ENCODE results near the gene PNPLA2.

PNPLA2 gene

DNA sequence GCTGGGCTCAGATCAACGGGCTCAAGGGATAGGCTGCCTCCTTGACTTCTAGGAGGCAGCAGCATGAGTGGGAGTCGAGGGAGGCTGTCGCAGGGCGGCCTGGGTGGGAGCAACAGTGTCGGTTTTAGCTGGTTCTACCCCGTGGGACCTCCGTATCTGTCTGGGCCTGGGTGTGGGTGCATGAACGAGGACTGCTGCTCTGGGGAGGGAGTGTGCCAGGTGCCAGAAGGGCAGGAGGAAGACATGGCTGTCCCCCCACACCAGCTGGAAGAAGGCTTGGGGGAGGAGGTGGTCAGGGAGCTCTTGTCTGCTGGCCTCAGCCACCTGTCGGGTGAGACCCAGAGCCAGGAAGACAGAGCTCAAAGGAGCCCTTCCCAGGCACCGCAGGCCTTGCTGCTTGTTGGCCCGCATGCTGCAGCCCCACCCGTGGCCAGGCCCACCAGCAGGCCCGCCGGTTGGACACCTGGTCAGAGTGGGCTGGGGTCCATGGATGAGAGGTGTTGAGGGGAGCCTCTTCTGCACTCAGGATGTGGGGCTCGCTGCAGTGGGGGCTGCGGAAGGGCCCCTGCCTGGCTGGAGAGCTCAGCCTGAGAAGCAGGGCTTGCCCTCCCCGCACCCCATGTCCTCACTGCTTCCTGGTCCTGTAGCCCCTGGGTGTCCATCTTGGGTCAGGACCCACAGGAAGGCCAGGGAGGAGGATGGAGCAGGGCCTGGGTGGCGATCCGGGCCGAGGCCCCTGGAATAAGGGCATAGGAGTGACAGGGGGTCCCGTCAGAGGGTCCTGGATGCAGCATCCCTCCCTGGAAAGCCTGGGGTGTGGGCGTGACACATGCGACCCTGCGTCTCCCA, 32.3 kb upstream of the PNPLA2 start:
- no peak for FAIRE-seq
- DNase-seq (ENCODE audit: low spot score) = no peak

DNA sequence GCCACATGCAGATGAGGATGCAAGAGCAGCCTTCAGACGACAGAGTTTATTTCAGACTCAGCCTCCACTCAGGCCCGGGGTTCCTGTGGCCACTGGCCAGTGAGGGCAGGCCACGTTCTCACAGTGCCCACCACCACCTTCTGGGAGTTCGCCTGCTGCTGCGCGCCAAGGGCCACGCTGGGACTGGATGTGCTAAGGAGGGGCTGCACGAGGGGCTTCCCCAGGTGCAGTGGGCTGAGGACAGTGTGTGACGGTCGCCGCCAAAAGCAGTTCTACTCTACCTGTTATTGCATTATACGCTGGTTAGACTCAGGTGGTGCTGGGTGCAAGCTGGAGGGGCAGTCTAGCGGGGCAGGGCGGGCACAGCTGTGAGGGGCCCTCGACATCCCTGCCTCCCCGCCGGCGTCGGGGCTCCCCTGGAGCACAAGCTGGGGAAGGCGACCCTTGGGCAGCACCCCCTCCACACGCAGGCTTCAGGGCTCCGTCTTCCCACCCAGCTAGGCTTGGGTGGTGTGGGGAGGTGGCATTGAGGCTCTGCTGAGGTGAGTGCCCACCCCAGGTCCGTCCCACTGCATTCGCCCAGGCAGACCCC, 31.5 kb upstream of the PNPLA2 start:
- DNase-seq (ENCODE audit: low spot score) = no peak
- no peak for FAIRE-seq

DNA sequence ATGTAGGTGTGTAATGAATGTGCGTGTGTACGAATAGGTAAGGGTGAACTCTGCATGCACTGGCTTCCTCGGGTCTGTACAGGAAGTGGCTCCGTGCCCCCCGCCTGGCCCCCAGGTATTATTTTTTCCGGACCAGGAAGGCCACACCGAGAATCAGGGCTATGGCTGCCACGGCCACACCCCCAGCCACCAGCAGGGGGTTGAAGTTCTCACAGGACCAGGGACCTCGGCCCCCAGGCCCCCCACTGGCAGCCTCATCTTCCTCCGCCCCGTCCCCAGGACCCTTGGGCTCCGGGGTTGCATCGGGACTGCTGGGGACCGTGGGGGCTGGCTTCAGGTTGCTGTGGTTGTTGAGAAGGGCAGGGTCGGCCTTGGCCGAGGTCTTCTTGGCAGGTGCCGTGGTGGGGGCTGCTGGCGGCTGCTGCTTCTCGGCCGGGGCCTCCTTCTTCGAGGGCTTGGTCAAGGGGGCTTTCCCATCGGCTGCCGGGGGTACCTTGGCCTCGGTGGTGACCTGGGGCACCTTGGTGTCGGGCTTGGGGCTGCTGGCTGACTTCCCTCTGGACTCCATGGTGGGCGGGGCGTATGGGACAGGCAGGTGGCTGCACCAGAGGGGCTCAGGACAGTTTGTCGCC, 30.6 kb upstream of the PNPLA2 start:
- FAIRE-seq (no peak), DNase-seq (ENCODE audit: low spot score) (no peak)

DNA sequence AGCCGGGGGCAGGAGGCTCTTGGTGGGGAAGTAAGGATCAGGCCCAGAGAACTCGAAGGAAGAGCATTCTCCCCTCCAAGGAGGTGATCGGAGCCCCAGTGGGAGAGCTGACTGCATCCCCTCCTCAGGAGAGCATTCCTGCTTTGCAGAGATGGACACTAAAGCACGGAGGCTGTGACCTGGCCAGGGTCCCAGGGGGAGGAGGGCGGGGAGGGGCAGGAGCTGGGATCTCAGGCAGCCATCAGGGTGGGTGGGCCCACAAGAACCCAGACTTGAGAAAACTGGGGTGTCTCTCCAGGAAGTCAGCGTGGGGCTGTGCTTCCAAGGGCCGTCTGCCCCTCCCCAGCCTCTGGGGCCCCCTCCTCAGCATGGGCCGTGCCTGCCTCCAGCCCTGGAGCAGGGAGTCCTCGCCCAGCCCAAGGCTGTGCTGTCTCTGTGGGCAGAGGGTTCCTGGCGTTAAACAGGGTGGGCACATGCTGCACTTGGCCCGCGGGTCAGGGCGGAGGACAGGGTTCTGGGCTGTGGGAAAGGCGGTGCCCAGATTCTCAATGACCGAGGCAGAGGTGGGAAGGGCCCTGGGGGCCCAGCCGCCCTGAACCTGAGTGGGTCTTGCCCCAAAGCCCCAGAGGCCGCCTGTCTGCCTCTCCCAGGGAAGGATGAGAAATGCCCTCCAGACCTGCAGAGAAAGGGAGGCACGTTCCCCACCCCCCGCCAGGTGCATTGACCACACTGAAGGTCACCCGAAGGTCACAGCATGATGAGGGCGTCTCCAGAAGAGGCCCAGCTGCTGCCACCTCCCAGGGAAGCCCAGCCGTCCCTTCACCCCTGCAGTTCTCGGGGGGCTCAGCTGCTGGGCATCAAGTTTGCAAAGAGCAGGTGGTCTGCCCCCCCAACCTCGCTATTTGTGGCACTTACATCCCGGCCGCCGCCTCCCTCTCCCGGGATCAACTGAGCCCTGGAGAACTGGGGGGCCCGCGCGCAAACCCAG, 29.5 kb upstream of the PNPLA2 start:
- FAIRE-seq = no peak
- no peak for DNase-seq (ENCODE audit: low spot score)

DNA sequence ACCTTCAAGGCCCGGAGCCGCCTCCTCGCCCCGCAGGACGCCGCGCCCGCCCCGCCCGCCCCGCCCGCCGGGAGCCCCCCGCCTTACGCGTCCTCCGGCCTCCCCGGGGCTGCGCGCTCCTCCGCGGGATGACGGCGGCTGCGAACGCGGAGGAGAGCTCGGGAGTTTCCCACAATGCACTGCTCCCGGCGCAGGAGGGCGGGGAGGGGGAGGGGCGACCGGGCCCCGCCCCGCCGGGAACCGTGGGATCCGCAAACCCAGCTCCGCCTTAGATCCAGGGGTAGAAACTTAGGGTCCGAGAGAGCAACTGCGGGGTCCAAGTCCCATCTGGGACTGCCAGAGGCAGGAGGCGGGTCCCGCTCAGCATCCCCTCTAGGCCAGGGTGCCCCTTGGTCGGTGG, 28.8 kb upstream of the PNPLA2 start, which contains the start of gene CEND1:
Gene CEND1, minus strand, starts transcription at position 148 of the 400 bp plus-strand sequence. CDS start 1,514 bp downstream, outside the sequence.
- FAIRE-seq (no peak), DNase-seq (ENCODE audit: low spot score) (no peak)

DNA sequence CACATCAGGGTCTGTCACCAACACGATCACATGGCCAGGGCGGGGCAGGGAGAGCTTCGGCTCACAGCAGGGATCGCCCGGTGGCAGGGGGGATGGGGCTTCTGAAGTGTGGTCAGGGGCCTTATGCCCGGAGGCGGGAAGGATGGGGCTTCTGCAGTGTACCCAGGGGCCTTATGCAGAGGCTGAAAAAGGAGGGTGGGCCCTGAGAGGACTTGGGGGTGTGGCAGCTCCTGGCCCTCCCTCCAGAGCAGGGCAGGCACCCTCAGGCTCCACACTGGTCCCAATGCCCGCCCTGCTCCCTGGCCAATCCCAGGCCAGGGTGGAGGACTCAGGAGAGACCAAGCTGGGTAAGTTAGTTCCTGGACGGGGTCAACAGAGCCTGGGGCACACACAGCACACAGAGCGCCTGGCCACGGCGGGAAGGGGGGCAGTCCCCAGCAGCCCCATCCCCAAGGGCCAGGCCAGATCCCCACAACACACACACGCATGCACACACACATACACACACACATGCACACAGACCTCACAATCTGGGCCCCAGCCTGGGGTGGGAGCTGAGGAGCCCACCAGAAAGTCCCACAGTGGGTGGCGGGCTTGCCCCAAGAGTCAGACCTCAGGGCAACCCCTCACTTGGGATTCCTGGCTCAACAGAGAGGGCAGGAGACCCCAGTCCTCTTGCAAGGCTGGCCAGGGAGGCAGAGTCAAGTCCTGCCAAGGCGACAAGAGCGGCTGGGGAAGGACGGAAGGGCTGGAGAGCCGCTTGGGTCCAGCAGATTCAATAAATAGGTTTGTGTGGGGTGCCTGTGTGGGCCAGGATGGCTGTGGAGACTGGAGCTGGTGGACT, 27.8 kb upstream of the PNPLA2 start:
- no peak for DNase-seq (ENCODE audit: low spot score)
- no peak for FAIRE-seq

DNA sequence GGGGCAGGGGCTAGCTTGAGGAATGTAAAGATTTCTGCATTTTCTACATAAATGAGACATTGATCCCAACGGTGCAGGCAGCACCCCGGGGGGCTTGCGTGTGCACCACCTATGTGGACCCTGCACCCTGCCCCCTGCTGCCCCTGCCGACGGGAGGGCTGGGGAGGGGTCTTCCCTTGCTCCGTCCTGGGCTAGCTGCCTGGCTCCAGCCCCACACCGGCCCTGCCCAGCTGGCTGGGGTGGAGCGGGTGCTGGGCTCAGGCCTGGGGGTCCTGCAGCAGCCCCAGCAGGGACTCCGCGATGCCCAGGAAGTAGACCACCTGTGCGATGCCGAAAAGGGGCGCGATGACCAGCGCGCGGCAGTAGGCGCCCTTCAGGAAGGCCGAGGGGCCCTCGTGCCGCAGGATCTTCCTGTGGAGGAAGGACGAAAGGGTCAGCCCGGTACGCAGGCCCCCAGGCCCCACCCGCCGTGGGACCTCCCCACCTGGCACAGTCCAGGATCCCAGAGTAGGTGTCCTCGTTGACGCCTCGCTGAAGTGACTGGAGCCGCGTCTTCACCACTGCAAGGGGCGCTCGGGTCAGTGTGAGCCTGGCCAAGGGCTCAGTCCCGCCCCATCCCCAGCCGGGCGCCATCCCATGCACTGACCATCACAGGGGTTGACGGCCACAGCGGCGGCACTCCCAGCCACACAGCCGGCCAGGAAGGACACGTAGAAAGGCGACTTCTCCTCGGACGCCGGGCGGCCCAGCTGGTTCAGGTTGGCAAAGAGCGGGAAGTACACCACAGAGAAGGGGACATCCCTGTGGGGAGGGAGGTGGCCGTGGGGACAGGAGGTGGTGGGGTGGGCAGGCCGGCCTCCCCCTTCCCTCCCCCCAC, 26.8 kb upstream of the PNPLA2 start:
- FAIRE-seq = no peak
- no peak for DNase-seq (ENCODE audit: low spot score)

DNA sequence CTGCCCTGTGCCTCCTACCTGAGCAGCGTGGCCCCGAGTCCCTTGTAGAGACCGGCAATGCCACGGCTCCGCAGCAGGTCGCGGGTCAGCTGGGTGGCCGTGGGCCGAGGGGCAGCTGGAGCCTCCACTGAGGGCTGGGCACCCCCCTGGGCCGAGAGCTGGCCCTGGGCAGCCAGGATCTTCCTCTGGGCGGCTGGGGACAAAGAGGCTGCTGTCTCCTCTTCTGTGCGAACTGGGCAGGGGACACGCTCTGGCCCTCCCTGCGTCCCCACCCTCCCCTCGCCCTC, 26.2 kb upstream of the PNPLA2 start:
- DNase-seq (ENCODE audit: low spot score) (no peak), FAIRE-seq (no peak)

DNA sequence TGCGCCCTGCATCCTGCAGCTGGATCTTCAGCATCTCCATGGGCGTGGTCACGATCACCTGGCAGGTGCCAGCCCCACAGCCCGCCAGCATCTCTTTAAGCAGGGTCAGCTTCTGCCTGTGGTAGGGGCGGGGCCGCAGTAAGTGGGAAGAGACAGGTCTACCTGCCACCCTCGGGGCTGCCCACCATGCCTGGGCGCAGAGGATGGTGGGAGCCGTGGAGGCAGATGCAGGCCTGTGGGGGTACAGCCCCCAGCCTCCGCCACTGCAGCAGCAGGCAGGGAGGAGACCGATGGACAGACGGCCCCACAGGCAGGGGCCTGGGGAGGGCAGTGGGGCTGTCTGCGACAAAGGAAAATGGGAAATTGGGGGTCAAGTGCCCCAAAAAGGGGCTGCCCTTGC, 25.8 kb upstream of the PNPLA2 start:
- FAIRE-seq (no peak), DNase-seq (ENCODE audit: low spot score) (no peak)

DNA sequence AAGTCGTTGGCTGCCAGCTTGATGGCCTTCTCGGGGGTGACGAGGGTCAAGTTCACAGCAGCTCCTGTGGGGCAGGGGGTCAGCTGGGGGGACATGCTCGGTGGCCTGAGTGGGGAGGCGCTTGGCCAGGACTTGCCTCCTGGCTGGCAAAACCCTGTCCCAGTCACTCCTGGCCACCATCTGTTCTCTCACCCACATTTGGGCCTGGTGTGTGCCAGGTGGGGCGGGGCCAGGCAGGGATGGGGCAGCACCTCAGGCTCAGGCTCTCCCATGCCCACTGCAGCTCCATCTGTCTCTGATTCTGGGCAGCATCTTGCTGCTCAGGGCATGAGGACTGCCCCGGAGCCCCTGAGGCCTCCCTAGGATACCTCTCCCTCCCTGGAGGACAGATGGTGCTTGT, 25.2 kb upstream of the PNPLA2 start:
- no peak for DNase-seq (ENCODE audit: low spot score)
- no peak for FAIRE-seq

DNA sequence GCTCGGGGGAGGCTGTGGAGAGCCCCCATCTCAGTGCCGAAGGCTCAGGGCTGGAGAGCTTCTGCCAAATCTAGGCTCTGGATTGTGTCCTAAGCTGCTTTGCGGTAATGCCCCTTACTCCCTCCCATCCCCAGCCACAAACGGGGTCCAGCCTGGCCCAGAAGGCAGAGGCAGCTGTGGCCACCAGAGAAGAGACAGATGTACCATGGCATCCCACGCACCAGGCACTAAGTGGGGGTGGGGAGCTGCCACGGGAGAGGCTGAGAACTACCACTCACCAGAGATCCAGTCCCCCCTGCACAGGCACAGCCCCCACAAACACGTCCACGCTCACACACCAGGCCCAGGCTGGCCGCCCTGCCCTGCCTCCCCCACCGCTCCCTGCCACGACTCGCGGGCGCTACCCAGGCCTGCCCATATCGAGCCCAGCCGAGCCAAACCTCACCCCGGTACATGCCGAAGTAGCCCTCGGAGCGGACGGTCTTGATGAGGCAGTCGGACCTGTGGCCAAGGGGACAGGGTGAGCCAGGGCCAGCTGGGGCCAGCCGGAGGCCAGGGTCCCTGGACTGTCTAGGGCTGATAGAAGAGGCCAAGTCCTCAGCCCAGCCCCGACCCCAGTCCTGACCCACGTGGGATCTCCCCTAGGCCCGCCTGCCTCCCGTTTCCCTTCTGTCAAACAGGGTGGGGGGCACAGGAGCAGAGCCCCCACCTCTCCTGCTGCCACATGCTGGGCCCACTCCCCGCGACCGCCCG, 24.5 kb upstream of the PNPLA2 start:
- DNase-seq (ENCODE audit: low spot score) = no peak
- FAIRE-seq = no peak

DNA sequence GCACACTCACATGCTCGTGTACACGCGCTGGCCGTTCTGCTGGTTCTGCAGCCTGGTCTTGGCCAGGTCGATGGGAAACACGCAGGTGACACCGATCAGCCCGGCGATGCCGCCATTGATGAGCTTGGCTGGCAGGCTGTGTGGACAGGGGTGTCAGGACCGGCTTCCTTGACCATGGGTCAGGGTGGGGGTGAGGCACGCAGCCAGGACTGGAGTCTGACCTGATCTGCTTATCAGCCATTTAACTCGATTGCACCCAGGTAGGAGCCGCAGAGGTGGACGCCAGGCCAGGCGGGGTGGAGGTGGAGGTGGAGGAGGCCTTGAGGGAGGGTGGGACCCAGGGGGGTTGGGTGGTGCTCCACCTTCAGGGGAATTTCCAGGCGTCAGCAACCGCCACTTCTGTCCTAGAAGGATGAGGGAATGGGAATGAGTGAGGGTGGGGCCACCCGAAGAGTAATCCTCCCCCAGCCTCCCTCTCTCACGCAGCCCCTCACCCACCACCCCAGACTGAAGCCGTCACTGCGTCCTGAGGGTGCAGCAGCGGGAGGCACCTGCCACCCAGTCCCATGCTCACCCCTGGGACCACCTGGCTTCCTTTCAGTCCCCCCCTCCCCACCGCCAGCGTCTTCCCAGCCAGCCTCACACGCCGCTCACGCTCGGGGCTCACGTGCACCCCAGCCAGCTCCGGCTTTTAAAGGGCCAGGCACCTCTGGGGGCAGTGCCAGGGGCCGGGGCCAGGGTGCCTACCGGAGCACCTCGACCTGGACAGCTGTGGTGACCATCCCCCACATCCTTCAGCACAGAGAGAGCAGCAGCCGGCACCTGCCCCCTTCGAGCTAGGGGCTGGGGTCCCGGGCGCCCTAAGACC, 23.7 kb upstream of the PNPLA2 start:
- FAIRE-seq = no peak
- DNase-seq (ENCODE audit: low spot score) = no peak

DNA sequence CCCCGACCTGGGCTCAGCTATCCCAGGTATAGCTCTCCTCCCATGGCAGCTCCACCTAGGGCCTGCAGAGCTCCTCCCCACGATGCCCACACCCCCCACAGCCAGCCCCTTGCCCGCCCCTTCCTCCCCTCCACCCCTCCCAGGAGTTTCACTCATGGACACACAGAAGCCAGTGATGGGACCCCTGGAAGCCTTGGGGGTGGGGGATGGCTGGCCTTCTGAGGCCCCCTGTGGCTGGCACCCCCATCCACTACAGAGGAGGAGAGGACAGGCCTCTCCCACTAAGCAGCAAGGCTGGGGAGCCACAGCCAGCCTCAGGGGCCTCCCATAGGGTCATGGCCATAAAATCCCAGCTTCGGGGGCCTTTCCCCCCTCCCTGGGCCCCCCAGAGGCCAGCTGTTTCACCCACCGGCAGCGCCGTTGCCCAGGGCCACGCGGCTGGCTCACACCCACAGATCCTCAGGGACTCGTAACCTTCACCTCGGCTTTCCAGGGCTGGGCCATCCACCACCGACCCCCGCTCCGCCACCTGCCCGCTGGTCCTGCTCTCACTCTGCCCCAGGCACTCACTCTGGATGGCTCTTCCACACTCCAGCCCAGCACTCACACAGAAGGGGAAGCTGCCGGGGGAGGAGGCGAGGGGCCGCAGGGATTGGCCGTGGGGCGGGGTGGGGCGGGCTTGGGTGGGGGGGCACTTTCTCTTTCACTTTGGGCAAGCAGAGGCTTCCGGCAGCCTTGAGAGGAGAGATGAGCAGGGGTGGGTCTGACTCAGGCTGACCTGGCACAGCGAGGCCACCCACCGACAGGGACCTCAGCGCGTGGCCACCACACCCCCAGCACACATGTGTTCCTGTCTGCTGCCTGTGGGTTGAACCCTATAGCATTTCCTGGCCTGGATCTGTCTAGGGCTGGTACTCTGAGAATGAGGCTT, 22.8 kb upstream of the PNPLA2 start:
- peak; percentile 93 for DNase-seq (ENCODE audit: low spot score)
- FAIRE-seq = peak; percentile 39

DNA sequence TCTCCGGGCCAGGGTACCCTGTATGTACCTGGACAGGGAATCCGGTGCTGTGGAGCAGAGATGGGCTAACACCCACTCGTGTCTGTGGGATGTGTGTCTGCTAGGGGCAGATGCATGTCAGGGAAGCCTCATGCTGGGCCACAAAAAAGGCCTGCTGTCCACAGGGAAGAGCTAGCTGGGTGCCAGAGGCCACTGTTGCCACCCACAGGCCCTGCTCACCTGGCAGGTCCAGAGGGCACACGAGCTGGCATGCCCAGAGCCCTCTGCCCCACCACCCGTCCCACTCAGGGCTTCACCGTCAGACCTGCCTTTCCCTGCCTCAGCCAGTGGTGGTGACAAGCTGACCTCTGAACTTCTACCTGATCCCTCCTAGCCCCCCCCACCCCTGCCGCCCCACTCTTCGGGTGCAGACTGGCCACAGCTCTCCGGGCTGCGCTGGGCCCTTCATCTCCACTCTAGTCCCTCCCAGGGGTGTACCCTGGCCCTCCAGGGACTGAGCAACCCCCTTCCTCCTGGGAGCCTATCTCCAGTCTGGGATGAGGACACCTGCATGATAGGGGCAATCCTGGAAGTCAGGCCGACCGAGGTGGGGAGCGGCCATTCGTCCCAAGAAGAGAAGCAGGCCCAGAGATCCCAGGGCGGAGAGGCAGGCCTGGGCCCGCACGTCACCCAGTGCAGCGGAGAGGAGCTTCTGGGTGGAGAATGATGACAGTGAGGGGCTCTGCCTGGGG, 22.0 kb upstream of the PNPLA2 start:
- DNase-seq (ENCODE audit: low spot score) (no peak), FAIRE-seq (no peak)

DNA sequence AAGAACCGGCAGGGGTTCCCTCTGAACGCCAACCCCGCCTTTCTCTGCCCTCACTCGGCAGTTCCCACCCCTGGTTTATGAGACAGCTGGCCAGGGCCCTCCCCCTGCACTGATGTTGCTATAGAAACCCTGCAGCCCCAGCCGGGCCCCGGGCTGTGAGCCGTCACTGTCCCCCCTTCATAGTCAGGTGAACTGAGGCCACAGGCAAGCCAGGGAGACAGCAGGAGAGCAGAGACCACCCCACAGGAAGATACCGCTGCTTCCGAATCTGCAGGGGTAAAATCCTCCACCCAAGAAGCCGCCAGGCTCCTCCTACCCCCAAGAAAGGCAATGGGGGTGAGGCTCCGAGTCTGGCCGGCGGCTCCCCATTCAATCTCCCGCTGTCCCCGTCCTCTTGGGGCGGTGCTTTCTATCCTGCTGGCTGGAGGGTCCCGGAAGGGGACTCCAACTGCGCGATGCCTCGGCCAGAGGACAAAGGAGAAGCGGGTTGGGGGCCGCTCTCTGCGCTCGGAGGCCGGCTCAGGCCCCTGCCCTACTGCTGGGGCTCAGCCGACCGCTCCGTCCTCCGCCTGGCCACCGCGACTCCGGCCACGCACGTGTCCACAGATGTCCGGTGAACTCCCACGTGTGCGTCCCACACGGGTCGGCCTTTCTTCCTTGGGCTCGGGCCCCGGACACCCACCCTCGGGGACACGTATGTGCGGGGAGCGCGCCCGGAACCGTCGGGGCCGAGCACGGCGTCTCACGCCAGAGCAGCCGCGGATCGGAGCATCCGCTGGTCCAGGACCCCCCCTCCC, 21.2 kb upstream of the PNPLA2 start:
- FAIRE-seq (no peak), DNase-seq (ENCODE audit: low spot score) (peak; percentile 60)
